Activated gamma-delta T cell treated with Interleukin-2 at 50 U/mL for 16 hours (primary cell): Measurements from ENCODE around the gene RPL13.
A peak's percentile ranks its signal among the peaks of the same experiment; 100 is the strongest.

ENCODE experiments used
- DNase-seq: peaks from one replicate; pipeline ENCODE4 v3.0.0-alpha.2; 2020

The RPL13 gene

DNA sequence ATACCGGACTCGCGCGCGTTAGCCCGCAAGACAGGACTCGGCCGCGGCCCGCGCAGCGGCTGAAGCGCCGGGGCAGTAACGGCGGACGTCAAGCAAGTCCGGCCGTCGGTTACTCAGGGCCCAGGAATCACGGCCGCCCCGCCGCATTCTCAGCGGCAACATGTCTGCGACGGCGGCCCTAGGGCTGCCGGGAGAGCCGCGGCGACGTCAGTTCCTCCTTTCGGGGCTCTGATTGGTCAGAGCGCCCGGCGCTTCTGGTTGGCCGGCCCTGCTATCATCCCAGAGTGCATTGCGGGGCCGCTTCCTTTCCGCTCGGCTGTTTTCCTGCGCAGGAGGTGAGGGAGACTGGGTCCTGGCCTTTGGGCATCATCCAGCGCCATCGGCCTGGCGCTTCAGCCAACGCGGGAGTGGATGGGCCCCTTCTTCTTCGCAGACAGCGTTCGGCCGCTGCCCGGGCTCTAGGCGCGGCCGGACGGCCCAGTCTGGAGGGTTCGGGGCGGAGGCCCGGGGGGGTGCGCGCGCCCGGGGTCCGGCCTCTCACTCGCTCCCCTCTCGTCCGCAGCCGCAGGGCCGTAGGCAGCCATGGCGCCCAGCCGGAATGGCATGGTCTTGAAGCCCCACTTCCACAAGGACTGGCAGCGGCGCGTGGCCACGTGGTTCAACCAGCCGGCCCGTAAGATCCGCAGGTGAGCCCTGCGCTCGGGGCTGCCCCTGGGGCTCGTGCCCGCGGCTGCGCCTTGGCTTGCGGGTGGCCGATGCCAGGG lies at the start of gene RPL13:
TSS of gene RPL13 (plus strand) at position 305 of the 764 bp plus-strand sequence. CDS start at position 583, 278 bp downstream.
- peak; percentile 90 for DNase-seq

DNA sequence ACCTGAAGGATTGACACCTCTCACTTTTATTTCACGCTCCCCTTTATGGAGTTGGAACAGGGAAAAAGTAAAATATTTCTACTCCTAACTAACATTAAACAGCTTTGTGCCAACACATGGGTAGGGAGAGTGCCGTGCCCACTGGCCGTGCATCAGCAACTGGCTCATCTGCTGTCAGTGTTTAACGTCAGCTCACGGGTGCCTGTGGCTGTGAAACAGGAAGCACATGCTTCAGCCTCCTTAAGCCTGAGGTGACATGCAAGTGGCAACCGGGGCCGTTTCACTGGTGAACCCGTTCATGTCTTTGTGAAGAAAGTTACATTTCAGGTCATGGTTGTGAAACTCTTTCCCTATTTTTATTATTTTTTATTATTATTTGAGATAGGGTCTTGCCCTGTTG lies 49.1 kb upstream of the RPL13 start:
- DNase-seq, result no peak

DNA sequence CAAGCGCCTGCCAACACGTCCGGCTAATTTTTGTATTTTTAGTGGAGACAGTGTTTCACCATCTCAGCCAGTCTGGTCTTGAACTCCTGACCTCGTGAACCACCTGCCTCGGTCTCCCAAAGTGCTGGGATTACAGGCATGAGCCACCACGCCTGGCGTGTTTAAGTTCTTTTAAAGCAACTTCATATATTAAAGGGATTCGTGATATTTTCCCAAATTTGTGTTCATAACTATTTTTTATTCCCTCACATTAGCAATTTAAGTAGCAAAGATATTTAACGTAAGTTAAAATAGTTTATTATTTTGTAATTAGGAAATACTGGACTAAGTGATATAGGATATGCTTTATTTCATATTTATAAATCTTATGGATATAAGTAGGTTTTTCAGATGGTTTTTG lies 48.0 kb upstream of the RPL13 start:
- DNase-seq, result no peak

DNA sequence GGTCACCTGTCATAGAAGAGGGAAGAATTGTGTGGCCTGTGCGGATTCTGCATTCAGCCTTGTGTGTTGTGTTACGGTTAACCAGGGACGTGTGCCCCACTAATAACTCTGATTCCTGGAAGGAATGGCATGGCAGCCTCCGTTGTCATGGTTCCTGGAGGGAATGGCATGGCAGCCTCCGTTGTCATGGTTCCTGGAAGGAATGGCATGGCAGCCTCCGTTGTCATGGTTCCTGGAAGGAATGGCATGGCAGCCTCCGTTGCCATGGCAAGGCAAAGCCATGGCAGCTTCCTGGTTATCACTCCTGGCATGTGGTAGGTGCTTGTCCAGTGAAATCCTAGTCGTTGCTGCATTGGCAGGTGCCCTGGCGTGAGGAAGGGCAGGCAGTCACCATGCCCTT lies 43.4 kb upstream of the RPL13 start:
- no peak for DNase-seq

DNA sequence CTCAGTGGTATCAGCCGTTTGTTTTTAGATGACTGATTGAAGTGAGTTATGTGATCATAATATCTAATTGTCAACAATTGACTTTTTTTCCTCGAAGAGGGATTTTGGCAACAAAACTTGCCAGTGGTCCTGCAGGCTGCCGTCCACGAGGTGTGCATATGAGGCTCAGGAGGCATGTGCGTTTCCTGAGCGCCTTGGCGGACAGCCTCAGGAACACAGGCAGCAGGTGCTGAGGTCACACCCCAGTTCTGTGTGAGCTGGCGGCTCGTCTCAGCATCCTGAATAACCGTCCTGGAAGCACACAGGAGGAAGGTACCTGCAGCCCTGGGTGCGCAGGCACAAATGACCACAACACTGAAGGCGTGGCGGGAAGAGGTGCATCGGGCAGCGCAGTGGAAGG lies 40.6 kb upstream of the RPL13 start:
- no peak for DNase-seq

DNA sequence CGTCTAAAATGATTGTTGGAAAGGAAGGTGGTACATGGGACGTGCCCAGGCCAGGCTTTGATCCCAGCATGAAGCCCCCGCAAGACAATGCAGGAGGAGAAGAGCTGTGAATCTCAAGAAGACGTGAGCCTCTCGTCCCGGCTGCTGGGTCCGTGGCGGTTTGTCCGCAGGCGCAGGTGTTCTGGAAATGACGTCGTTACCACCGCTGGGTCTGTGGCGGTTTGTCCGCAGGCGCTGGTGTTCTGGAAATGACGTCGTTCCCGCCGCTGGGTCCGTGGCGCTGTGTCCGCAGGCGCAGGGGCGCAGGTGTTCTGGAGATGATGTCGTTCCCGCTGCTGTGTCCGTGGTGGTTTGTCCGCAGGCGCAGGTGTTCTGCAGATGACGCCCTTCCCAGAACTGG lies 38.2 kb upstream of the RPL13 start:
- no peak for DNase-seq

DNA sequence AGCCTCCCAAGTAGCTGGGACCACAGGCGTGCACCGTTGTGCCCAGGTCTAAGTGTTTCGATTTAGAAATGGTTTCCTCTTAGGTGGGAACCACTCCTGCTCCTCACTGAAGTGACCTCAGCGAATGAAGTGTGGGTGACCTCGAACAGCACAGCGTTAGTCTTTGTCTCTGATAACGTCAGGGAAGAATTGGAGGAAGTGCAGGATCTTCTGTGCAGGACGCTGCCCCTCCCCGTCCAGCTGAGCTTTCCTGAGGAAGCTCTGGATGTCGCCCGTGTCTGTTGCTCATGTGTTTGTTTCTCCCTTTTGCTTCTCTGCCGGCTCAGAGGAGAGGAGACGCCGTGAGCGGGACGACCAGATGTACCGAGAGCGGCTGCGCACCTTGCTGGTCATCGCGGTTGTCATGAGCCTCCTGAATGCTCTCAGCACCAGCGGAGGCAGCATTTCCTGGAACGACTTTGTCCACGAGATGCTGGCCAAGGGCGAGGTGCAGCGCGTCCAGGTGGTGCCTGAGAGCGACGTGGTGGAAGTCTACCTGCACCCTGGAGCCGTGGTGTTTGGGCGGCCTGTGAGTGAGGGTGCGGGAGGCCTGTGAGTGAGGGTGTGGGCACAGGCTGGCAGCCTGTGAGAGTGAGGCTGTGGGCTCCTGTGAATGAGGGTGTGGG lies 36.7 kb upstream of the RPL13 start:
- no peak for DNase-seq

DNA sequence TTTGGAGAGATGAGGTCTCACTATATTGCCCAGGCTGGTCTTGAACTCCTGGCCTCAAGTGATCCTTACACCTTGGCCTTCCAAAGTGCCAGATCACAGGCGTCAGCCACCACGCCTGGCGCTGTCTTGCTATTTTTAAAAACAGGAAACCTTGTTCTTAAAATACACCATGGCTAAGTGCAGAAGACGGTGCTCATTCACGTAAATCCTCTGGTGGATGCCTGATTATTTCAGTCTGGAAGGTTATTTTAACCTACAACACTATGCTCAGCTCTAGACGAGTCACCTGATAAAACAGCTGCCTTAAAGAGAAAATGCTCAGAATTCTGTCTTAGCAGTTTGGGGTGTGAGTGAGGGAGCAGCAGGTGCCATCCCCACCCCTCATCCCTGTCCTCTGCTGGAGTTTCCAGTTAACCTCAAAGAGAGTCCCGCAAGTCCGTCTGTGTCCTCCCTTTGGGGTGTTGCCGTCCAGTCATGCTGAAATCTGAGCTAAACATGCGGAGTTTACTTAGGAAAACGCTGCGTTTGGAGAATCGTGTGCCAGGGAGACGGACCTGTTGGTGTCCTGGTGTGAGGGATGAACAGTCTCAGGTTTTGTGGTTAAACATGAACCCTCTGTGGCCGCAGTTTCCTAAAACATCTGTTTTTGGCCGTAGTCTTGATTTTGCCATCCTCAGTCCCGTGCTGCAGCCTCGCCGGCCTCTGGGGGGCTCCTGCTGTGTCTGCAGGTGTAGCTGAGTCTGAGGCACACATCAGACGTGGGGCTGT lies 35.2 kb upstream of the RPL13 start:
- no peak for DNase-seq

DNA sequence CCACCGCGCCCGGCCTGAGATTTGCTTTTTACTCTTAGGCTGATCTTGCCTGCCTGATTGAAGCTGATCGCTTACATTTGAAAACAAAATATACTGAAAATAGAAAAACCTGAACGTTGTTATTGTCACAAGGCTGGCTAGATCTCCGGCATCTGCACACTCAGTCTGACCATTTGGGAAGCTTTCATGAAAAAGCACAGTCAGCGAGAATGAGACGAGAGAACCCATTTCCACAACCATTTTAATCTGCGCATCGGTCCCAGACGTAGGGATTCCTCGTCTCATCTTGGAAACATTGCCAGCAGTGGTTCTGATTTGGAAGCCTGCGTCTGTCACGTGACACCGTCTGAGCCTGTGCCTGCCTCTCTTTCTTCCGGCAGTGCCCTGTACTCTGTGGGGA lies 31.4 kb upstream of the RPL13 start:
- DNase-seq, result no peak

DNA sequence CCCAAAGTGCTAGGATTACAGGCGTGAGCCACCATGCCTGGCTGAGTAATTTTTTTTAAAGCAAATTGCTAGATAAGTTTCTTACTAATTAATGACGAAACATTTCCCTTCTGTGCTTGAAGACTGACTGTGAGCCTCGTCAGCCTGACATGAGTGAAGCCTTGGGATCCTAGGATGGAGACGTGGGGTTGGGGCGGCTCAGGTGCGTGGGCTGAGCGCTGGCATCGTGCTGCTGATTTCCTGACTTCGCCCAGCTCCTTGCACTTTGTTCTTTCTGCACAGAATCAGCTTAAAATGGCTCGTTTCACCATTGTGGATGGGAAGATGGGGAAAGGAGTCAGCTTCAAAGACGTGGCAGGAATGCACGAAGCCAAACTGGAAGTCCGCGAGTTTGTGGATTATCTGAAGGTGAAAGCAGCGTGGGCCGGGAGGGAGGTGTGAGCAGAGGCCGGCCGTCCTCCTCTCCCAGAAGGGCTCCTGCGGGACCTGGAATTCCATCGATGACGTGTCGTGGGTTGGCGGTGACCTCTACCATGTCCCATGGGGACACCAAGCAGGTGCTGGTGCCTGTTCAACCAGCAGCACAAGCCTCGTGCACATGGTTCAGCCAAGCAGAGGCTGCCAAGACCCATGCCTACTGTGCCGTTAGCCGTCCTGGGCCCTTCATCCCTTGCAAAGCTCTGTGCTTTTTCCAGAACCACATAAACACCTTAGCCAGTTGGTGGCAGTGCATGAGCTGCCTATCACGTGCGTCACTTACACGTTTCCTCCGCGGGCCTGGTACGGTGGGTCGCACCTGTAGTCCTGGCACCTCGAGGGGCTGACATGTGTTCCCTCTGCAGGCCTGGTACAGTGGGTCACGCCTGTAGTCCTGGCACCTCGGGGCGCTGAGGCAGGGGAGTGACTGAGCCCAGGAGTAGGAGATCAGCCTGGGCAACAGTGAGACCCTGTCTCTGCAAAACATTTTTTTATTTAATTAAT lies 29.8 kb upstream of the RPL13 start:
- no peak for DNase-seq

DNA sequence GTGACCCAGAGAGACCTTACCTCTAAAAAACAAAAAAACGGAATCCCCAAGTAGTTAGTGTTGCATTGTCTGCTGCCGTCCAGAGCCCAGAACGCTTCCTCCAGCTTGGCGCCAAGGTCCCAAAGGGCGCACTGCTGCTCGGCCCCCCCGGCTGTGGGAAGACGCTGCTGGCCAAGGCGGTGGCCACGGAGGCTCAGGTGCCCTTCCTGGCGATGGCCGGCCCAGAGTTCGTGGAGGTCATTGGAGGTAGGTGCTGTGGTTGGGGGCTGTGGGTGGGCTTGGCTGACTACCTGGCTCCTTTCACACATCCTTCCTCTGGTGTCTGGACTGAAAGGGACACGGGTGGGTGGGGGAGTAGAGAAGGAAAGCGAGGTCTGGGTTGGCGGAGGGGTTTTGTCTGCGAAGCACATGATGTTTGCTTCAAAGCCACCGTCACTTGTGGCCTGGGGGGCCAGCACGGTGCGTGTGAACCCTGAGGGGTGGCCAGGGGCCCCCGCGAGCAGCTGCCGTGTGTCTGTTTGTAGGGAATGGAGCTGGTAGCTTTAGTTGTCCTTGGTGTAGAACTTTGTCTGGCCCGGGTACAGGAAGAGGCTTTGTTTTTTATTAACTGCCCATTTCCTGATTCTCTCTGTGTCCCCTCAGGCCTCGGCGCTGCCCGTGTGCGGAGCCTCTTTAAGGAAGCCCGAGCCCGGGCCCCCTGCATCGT lies 28.5 kb upstream of the RPL13 start:
- DNase-seq, result no peak

DNA sequence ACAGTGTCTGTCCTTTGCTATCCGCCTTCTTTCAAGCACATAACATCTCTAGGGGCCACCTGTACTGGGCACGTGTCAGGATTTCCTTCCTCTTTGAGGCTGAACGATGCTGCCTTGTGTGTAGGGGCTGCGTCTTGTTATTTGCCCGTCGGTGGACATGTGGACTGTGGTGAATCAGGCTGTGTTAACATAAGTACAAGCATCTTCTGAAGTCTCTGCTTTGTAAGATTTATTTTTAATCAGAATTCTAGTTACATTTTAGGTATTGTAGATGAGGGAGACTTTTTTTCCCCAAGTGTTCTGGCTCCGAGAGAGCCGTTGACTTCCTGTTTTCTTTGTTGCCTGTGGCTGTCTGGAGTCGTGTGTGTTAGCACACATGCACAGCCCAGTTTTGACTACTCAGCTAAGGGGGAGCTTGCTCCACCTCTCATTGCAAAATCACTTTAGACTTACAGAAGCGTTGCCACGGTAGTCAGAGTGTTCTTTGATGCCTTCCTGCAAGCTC lies 26.2 kb upstream of the RPL13 start:
- peak; percentile 41 for DNase-seq

DNA sequence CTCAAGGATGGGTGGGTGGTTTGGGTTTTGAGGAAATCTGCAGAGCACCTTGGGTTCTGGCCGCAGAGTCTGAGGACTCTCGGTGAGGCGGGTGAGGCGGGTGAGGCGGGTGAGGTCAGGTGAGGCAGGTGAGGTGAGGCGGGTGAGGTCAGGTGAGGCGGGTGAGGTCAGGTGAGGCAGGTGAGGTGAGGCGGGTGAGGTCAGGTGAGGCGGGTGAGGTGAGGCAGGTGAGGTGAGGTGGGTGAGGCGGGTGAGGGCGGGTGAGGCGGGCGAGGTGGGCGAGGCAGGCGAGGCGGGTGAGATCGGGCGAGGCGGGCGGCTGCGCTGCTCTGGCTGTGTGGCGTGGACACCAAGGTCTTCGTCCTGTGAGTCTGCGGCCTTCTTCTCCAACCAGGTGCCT lies 24.1 kb upstream of the RPL13 start:
- no peak for DNase-seq

DNA sequence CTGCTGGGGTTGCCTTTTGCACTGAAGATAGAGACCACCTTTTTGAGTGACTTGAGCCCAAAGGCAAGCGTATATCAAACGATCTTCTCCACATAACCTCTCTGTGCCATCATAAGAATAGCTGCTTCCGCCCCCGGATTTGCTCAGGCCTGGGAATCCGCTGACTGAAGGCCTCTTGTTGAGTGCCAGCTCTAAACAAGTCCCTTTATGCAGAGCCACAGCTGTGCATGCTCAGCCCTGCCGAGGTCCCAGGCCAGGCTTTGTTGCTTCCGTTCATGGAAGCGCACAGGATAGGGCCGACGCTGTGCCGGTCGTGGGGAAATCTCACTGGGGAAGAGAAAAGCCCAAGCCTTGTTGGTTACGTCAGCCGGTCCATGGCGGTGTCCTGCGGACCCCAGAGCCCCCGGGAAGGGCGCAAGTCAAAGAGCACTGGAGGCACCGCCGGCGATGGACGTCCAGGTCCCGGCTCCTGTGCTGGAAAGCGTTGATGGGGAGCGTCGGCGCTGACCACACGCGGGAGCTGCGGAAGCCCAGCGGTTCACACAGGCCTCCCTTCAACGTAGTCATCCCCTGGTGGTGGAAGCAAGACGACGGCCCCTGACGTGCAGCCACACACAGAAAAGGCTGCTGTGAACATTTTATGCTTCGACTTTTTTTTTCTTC lies 23.5 kb upstream of the RPL13 start:
- no peak for DNase-seq

DNA sequence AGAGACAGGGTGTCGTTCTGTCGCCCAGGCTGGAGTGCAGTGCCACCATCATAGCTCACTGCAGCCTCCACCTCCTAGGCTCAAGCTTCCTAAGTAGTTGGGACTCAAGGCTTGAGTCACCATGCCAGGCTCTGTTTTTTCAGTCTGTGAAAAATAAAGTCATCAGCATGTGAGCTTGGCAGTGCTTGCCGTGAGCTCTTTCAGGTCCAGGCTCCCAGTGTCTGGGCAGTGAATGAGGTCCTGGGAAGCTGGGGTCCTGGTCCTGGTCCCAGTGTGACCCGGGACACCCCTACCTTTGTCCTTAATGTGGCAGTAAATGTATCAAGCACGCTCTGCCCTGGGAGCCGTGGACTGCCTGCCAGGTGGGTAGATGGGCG lies 22.9 kb upstream of the RPL13 start:
- no peak for DNase-seq

DNA sequence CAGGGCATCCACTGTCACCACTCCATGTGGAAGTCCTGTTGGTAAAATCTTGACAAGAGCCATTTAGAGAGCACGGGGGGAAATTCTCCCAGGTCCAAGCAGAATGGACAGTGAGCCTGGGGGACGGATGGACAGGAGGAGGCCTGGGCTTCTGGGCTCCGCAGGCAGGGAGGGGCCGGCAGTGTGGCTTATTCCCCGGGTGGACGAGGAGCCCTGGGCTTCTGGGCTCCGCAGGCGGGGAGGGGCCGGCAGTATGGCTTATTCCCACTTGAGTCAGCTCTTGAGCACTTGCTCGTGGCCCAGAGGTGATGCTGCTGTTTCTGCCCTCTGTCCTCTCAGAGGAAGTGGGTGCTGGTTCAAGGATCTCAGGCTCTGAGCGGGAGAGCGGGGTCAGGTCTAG lies 22.2 kb upstream of the RPL13 start:
- DNase-seq, result no peak

DNA sequence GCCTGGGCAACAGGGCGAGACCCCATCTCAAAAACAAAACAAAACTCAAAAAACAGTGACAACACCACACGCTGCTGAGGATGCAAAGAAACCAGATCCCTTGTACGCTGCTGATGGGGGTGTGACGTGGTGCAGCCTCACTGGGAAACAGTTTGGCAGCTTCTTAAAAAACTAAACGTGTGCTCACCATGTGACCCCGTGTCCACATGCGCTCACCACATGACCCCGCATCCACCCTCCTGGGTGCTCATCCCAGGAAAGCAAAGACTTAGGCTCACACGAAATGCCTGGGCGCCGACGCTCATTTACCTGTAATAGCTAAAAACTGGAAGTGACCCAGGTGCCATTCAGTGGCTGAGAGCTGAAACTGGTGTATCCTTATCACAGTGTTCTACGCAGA lies 19.9 kb upstream of the RPL13 start:
- DNase-seq, result no peak

DNA sequence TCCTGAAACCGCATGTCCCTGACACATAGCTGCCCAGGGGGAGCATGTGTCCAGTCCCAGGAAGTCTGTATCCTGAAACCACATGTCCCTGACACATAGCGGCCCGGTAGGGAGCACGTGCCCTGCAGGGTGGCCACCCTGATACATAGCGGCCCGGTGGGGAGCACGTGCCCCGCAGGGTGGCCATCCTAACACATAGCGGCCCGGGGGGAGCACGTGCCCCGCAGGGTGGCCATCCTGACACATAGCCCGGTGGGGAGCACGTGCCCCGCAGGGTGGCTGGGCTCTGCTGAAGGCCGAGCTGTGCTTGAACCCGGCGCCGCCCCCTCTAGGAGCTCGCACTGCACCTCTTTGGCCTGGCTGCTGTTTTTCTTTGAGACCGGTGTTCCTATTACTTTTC lies 18.7 kb upstream of the RPL13 start:
- no peak for DNase-seq

DNA sequence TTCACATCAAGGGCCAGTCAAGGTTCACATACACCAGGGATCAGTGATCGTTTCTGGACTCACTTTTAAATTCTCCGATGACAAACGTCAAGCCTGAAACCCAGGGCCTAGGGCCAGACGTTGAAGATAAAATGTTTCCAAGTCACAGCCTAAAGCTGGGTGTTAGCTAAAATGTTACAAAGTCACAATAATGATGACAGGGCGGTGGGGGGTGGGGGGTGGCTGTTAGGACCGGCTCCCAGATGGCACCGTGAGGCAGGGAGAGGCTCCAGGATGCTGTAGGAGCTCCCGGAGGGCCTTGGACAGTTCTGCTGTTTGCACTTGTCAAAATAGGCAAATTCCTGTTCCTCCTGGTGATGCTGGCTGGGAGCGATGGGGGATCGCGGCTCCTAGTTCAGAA lies 16.4 kb upstream of the RPL13 start:
- no peak for DNase-seq

DNA sequence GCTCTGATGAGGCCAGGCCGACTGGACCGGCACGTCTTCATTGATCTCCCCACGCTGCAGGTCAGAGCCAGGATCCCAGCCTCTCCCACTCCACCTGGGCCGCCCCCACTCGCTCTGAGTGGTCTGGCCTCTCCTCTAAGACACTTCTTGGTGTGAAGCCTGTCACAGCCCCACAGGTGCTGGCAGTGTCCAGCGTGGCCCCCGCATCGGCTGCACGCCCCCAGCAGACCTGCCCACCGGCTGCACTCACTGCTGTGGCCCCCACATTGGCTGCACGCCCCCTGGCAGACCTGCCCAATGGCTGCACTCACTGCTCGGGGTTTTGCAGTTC lies 15.8 kb upstream of the RPL13 start:
- no peak for DNase-seq

DNA sequence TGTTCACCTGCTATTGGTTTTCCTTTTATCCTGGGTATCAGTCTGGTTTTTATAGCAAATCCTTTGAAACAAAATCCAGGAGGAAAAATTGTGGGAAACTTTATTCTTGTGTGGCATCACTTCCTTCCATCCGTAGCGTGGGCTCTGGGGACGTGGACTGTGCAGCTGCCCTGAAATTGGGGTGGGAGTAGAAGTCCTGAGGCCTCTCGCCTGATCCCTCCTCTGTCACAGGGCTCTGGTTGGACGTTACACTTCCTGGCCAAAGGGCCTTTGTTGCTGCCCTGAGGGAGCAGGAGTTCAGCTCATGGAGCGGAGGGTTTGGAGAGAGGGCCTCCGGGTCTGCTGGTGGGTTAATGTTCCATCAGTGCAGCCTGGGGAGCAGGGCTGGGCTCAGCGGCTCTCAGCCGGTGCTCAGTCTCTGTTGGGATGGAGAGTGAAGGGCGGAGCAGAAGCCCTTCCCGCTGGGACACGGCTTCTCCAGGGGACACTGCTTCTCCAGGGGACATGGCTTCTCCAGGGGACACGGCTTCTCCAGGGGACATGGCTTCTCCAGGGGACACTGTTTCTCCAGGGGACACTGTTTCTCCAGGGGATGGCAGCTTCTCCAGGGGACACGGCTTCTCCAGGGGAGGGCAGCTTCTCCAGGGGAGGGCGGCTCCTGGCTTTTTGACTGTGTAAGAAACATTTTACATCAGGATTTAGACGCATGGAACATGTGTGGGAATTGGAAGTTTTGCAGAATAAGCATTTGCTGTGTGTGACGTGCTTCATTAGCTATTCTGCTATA lies 15.2 kb upstream of the RPL13 start:
- no peak for DNase-seq
